Cardiac muscle cell (in vitro differentiated cells and primary cell): Measurements from ENCODE around the gene EIF4B. TPM values are rescaled to one million over a fixed set of nuclear protein-coding genes. Genes with fewer than 3 reads are reported as not detected.

Experiments
- DNase-seq, 2 donors: peaks; one replicate each; pipeline versions ENCODE4 v3.0.0 to v3.0.0-alpha.2; 2010 to 2017; ENCODE audit warnings: low read depth in 1 of 2, low spot score in 1 of 2
- H3K27ac ChIP-seq: fragments of 200-600 bp; sonication (generic); 2 replicates; pipeline ENCODE4 v1.5.1; 2016
- H3K27me3 ChIP-seq: fragments of 200-600 bp; sonication (generic); 2 replicates; pipeline ENCODE4 v1.6.0; 2016; ENCODE audit warnings: control low read depth
- H3K36me3 ChIP-seq: fragments of 200-600 bp; sonication (generic); 2 replicates; pipeline ENCODE4 v1.5.1; 2016; ENCODE audit warnings: control low read depth
- H3K4me1 ChIP-seq: fragments of 200-600 bp; sonication (generic); 2 replicates; pipeline ENCODE4 v1.8.1; 2017; ENCODE audit warnings: low read depth, mild to moderate bottlenecking, mixed run types
- H3K4me3 ChIP-seq: fragments of 200-600 bp; sonication (generic); 2 replicates; pipeline ENCODE4 v1.5.1; 2016; ENCODE audit warnings: mild to moderate bottlenecking
- H3K9me3 ChIP-seq: fragments of 200-600 bp; sonication (generic); 2 replicates; pipeline ENCODE4 v1.5.1; 2017; ENCODE audit warnings: low read depth, mild to moderate bottlenecking, control low read depth
- polyA plus RNA-seq: library from polyadenylated mRNA; unstranded; fragments of >200 nt; fragmentation: Nextera tagmentation; extraction: Ambion mirVana; gene quantifications from 2 replicates; pipeline ENCODE4 v1.2.1, GENCODE V29; 2016
- total RNA-seq: library from RNA; depleted of rRNA; stranded (reverse); fragments of >200 nt; gene quantifications from 2 replicates; pipeline ENCODE4 v1.2.3, GENCODE V29; 2016
- TF ChIP-seq, protein P1 (sequence below): IDR thresholded peaks from 2 replicates; pipeline ENCODE4 v1.5.1; 2012; ENCODE audit warnings: low read depth, mild to moderate bottlenecking, low read length

Gene EIF4B
- total and polyA plus RNA-seq, 2 experiments from 2014 or later: 50.0 to 722 TPM

DNA sequence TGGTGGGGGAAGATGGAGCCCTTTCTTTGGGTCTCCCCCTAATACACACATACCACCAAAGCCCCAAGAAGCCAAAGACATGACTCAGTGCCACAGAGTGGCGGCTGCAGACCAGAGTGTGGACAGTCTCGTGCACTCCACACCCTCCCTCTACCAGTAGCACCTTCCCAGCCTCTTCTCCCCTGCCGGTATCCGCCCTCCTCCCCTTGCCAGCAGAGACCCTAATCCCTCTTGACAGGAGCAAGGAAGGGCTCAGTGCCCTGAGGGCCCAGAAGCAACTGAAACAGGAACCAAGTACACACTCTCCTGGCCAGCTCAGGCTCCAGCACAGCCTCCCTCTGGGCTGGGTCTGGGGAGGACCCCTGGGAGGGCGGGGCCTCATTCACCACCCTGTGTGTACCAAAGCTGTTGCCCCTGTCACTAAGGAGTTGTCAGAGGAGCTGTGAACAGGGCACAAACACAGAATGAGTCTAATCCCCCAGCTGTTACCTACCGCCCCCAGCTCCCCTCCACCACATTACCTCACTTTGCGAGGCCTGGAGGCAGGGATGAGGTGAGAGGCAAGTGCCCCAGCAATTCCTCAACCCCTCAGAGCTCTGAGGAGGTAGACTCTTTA, 64.7 kb downstream of the EIF4B start:
- DNase-seq: peak in 1 of 2 donors; percentile 55
- no peak overlapping the region for H3K4me3 ChIP-seq
- H3K27ac ChIP-seq: peak overlapping the region; percentile 87
- H3K36me3 ChIP-seq: peaks cover 3% of the 10 kb centered on the region
- H3K4me1 ChIP-seq: peaks cover 52% of the 10 kb centered on the region
- no peaks in the 10 kb centered on the region for H3K27me3 ChIP-seq
- H3K9me3 ChIP-seq: no peaks in the 10 kb centered on the region
- TF ChIP-seq, protein P1, sequence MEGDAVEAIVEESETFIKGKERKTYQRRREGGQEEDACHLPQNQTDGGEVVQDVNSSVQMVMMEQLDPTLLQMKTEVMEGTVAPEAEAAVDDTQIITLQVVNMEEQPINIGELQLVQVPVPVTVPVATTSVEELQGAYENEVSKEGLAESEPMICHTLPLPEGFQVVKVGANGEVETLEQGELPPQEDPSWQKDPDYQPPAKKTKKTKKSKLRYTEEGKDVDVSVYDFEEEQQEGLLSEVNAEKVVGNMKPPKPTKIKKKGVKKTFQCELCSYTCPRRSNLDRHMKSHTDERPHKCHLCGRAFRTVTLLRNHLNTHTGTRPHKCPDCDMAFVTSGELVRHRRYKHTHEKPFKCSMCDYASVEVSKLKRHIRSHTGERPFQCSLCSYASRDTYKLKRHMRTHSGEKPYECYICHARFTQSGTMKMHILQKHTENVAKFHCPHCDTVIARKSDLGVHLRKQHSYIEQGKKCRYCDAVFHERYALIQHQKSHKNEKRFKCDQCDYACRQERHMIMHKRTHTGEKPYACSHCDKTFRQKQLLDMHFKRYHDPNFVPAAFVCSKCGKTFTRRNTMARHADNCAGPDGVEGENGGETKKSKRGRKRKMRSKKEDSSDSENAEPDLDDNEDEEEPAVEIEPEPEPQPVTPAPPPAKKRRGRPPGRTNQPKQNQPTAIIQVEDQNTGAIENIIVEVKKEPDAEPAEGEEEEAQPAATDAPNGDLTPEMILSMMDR: no peak

DNA sequence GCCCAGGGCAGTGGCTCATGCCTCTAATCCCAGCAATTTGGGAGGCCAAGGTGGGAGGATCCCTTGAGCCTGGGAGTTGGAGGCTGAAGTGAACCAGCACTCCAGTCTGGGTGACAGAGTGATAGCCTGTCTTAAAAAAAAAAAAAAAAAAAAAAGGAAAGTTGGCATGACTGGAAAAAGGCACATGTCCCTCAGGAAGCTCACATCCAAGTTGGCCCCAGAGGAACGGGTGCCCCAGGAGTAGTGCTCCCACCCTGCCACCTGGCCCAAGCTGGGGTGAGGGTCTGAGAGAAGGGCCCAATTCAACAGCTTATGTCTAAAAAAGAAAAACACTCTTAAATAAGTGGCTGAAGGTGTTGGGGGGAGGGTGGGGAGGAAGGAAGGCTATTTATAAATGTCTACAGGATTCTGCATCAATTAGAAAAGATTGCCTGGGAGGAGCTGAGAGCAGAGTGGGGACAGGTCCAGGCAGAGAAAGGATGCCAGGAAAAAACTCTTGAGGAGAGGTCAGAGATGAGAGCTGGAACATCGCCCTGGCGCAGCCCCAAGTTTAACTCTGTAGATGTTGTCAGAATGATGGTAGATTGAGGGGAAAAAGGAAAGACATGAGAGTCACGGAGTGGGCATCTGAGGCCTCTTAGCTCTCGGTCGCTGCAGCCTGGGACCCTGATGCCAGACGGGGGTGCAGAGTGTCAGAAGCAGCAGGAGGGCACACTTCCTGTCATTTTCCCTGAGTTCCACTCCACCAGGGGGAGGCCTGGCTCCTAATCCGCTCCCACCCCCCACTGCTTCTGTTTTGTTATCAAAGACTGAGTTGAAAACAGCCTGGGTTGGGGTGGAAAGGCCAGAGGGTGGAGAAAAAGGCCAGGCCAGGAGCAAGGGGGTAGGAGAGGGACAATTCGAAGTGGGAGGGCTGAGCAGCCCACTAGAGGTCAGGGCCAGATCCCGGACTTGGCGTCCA, 65.6 kb downstream of the EIF4B start:
- Histone ChIP-seq H3K27ac (peak overlapping the region; percentile 87), H3K36me3 (peaks cover 3% of the 10 kb centered on the region)
- TF ChIP-seq, protein P1: peak; percentile 40

DNA sequence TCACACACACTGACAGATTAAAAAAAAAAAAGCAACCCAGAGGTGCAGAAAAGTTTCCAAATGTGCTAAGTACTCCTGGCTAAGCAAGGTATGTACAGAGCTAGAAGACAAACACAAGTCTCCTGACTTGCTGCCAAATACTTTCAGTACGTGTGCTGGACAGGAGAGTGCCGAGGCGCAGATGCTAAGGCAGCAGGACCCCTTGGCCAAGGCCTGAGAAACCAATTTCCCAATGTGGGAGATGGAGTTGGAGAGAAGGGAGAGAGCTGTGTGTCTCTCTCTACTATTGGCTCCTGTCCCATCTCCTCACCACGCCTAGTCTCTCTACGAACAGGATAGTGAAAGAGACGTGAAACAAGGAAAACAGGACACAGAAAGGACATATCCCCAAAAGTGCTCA, 67.6 kb downstream of the EIF4B start:
- no peaks in the 10 kb centered on the region for H3K9me3 ChIP-seq
- H3K4me3 ChIP-seq: no peak overlapping the region
- peaks cover 3% of the 10 kb centered on the region for H3K36me3 ChIP-seq
- no peaks in the 10 kb centered on the region for H3K27me3 ChIP-seq
- H3K4me1 ChIP-seq: peaks cover 60% of the 10 kb centered on the region
- no peak for DNase-seq
- H3K27ac ChIP-seq: peak overlapping the region; percentile 87
- TF ChIP-seq, protein P1: no peak

More for the DNA sequence above, 65.6 kb downstream of the EIF4B start:
- no peak overlapping the region for H3K4me3 ChIP-seq
- DNase-seq: peak; percentile 70 to 85
- H3K4me1 ChIP-seq: peaks cover 54% of the 10 kb centered on the region
- H3K27me3 ChIP-seq: no peaks in the 10 kb centered on the region
- H3K9me3 ChIP-seq: no peaks in the 10 kb centered on the region

DNA sequence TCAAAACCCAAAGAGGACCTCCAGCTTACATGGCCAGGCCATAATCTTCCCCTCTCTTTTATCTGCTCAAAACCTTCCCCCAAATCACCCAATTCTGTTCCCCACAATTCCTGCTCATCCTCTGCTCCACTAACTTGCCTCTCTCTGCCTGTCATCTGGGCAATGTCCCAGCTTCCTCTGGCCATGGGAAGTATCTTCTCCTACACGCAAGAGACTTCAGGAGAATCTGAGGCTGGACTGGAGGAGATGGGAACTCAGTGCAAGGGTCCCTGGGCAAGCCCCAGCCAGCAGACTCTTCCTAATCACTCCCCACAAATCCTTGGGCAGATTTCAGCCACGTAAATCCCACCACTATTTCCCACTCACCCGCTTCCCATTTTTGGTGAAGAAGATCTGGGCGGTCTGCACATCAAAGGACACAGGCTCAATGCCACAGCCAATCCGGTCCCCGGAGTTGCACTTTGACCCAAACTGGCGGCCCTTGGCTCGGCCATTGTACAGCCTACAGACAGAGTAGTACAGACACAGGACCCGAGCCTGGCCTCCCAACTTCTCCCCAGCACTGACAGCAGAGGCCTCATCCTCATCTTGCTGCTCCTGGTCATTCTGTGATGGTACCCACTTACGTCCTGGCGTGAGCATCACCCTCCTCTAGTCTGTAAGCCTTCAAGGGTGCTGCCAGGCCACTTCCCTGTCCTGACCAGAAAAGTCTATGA, 68.2 kb downstream of the EIF4B start:
- DNase-seq: no peak
- Histone ChIP-seq H3K9me3 (no peaks in the 10 kb centered on the region), H3K4me1 (peaks cover 57% of the 10 kb centered on the region), H3K27me3 (no peaks in the 10 kb centered on the region), H3K4me3 (no peak overlapping the region), H3K27ac (no peak overlapping the region), H3K36me3 (peaks cover 3% of the 10 kb centered on the region)
- TF ChIP-seq, protein P1: no peak

DNA sequence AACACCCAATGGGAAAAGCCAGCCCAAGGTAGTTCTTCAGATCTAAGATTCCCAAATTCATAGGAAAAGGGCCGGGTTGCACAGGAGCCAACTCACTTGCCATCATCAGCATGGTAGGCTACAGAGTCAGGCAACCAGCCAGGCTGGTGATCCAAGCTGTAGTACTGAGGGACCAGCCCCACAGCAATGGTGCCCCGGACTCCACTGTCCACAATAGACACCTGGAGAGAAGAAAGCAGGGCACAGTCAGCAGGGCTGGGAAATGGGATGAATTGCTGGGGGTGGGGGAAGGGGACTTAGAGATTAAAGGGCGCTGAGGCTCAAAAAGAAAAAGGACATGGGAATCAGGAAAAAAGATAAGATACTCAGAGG, 68.7 kb downstream of the EIF4B start:
- H3K36me3 ChIP-seq: peaks cover 3% of the 10 kb centered on the region
- TF ChIP-seq, protein P1: no peak
- no peak overlapping the region for H3K4me3 ChIP-seq
- peaks cover 55% of the 10 kb centered on the region for H3K4me1 ChIP-seq
- no peak overlapping the region for H3K27ac ChIP-seq
- no peak for DNase-seq
- no peaks in the 10 kb centered on the region for H3K27me3 ChIP-seq
- H3K9me3 ChIP-seq: no peaks in the 10 kb centered on the region
